ENCODE measurements around the gene RSPO4. TPM values are rescaled to one million over a fixed set of nuclear protein-coding genes. Genes with fewer than 3 reads are reported as not detected.

RSPO4 gene
- total RNA-seq, 1 donor from 2014 or later, result 0.11 TPM

- Mint-ChIP-seq H3K27ac (no peak overlapping the region), H3K9me3 (no peaks in the 10 kb centered on the region), H3K27me3 (peaks cover 15% of the 10 kb centered on the region), H3K36me3 (ENCODE audit: low read depth) (no peaks in the 10 kb centered on the region), H3K4me1 (no peaks in the 10 kb centered on the region), H3K4me3 (no peak overlapping the region)
- ATAC-seq (ENCODE audit: low read depth), result no peak
- TF ChIP-seq CTCF (IDR thresholded peaks at IDR 0.05), result no peak
- no peak for DNase-seq
- ChIA-PET CTCF (no interaction called here), POLR2A (no interaction called here)
- intact Hi-C loops (cut with micrococcal nuclease), result no loop called here
These were observed 40.3 kb downstream of the RSPO4 start for GRCh38 chr20:961768-962167.

- H3K36me3 Mint-ChIP-seq (ENCODE audit: low read depth), result no peaks in the 10 kb centered on the region
- CTCF ChIA-PET, result interaction anchor here (6.2 kb wide), 1 partner anchor 144 kb away, joined by 222 read pairs; no protein-coding TSS in a partner anchor
- peaks cover 2% of the 10 kb centered on the region for H3K4me1 Mint-ChIP-seq
- TF ChIP-seq CTCF (IDR thresholded peaks at IDR 0.05), result no peak
- no peak overlapping the region for H3K4me3 Mint-ChIP-seq
- POLR2A ChIA-PET, result no interaction called here
- ATAC-seq (ENCODE audit: low read depth) (no peak), DNase-seq (no peak)
- H3K27ac Mint-ChIP-seq, result no peak overlapping the region
- H3K27me3 Mint-ChIP-seq, result peaks cover 23% of the 10 kb centered on the region
- intact Hi-C loops (cut with micrococcal nuclease), result no loop called here
- H3K9me3 Mint-ChIP-seq, result no peaks in the 10 kb centered on the region
These were observed 42.0 kb downstream of the RSPO4 start for GRCh38 chr20:959996-960615.

- intact Hi-C loops (cut with micrococcal nuclease), result no loop called here
- H3K36me3 Mint-ChIP-seq (ENCODE audit: low read depth), result no peaks in the 10 kb centered on the region
- ATAC-seq (ENCODE audit: low read depth), result no peak
- ChIA-PET CTCF (interaction anchor here (1.8 to 6.2 kb wide), 3 partner anchors 14 to 143 kb away, joined by 4 to 222 read pairs (median 25); partner anchors contain the start of gene FAM110A), POLR2A (no interaction called here)
- DNase-seq, result no peak
- H3K4me3 Mint-ChIP-seq, result no peak overlapping the region
- H3K4me1 Mint-ChIP-seq, result peaks cover 2% of the 10 kb centered on the region
- no peak for TF ChIP-seq CTCF (IDR thresholded peaks at IDR 0.05)
- H3K9me3 Mint-ChIP-seq, result no peaks in the 10 kb centered on the region
- no peak overlapping the region for H3K27ac Mint-ChIP-seq
- H3K27me3 Mint-ChIP-seq, result peaks cover 23% of the 10 kb centered on the region
These were observed 42.9 kb downstream of the RSPO4 start for GRCh38 chr20:958936-959815.

- peaks cover 2% of the 10 kb centered on the region for H3K4me1 Mint-ChIP-seq
- no peak for ATAC-seq (ENCODE audit: low read depth)
- peaks cover 21% of the 10 kb centered on the region for H3K27me3 Mint-ChIP-seq
- intact Hi-C loops (cut with micrococcal nuclease), result no loop called here
- ChIA-PET POLR2A (no interaction called here), CTCF (interaction anchor here (0.9 to 6.2 kb wide), 7 partner anchors 10 to 141 kb away, joined by 3 to 222 read pairs (median 5); partner anchors contain the start of gene FAM110A)
- DNase-seq, result no peak
- H3K27ac Mint-ChIP-seq, result no peak overlapping the region
- no peaks in the 10 kb centered on the region for H3K36me3 Mint-ChIP-seq (ENCODE audit: low read depth)
- H3K4me3 Mint-ChIP-seq, result no peak overlapping the region
- no peak for TF ChIP-seq CTCF (IDR thresholded peaks at IDR 0.05)
- H3K9me3 Mint-ChIP-seq, result no peaks in the 10 kb centered on the region
These were observed 44.6 kb downstream of the RSPO4 start for GRCh38 chr20:957544-957943.

Measured in activated B cell treated with CpG ODN at 0.5 μM for 24 hours (primary cell).